Spleen (tissue), 7 donors: Measurements from ENCODE around the gene APBB2.

Experiments
- CTCF ChIP-seq, 11 experiments: fragments of 200-600 bp in 7 of 11; fragments of 450-650 bp in 4 of 11; sonication (generic) in 4 of 11; IDR thresholded peaks in 8 of 11; conservative IDR thresholded peaks in 3 of 11; 1 replicate in 7 of 11; 2 replicates in 4 of 11; pipeline versions ENCODE4 v1.4.0 to v1.8.0; 2016 to 2021; ENCODE audit warnings: antibody characterized with exemption in 11 of 11, inconsistent platforms in 4 of 11, mild to moderate bottlenecking in 1 of 11
- POLR2A ChIP-seq, 3 donors: fragments of 450-650 bp; IDR thresholded peaks; one replicate each; pipeline ENCODE4 v1.5.1; 2017; ENCODE audit warnings: antibody characterized with exemption in 3 of 3, mild to moderate bottlenecking in 1 of 3
- donor health status: DM: no; HTN: no; CAD: no; lungs with moderate emphysema.
- donor health status: DM: no; HTN: no; CAD: no.
- donor health status: DM: no; HTN: no; CAD: no.

- TF ChIP-seq CTCF (IDR thresholded peaks at IDR 0.05 in 8 of 11, conservative IDR thresholded peaks at IDR 0.05 in 3 of 11) (no peak), POLR2A (IDR thresholded peaks at IDR 0.05) (no peak)
Measured at GRCh38 chr4:40858962-40859361, 355.4 kb downstream of the APBB2 start.
